ENCODE data around the gene CACNA2D3. TPM values are rescaled to one million over a fixed set of nuclear protein-coding genes. Genes with fewer than 3 reads are reported as not detected.

The CACNA2D3 gene
- total and polyA plus RNA-seq, 4 donors, result 0.72 to 2.4 (median 1.5) TPM

DNA sequence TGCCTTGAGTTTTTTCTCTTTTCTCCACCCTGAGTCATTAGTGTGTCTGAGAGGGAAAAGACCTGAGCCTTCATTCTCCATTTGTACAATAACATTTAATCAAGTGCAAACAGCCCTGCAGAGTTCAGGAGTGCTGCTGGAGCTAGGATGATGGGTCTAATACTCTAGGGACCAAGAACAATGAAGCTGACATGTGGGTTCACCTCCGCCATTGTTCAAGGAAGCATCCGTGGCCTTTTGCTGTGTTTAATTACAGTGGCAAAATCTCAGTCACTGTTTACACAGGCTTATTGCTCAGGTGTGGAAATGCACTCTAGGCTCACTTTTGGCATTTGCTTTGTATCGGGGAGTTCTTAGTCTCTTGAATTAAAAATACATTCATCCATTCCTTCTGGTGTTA is 545.9 kb downstream of the CACNA2D3 start:
- intact Hi-C loops (cut with DNase I), result no loop called here
- Histone ChIP-seq H3K27ac (ENCODE audit: low read depth in 1 of 2, low read length in 2 of 2) (no peak overlapping the region), H3K36me3 (ENCODE audit: control insufficient read depth in 1 of 2, insufficient read depth in 2 of 2, low read length in 1 of 2) (no peaks in the 10 kb centered on the region), H3K4me1 (ENCODE audit: control insufficient read depth in 1 of 2, insufficient read depth in 2 of 2, low read length in 2 of 2) (no peaks in the 10 kb centered on the region), H3K9me3 (ENCODE audit: control insufficient read depth, low read length) (no peaks in the 10 kb centered on the region), H3K4me3 (ENCODE audit: low read length in 2 of 2) (no peak overlapping the region), H3K27me3 (ENCODE audit: control insufficient read depth in 1 of 2, insufficient read depth in 2 of 2, low read length in 1 of 2) (no peaks in the 10 kb centered on the region)
- 94 to 95% methylated on average over 3 of the region's 3 CpGs for WGBS, 2 donors
- DNase-seq (no peak), ATAC-seq (ENCODE audit: low FRiP score) (no peak)

DNA sequence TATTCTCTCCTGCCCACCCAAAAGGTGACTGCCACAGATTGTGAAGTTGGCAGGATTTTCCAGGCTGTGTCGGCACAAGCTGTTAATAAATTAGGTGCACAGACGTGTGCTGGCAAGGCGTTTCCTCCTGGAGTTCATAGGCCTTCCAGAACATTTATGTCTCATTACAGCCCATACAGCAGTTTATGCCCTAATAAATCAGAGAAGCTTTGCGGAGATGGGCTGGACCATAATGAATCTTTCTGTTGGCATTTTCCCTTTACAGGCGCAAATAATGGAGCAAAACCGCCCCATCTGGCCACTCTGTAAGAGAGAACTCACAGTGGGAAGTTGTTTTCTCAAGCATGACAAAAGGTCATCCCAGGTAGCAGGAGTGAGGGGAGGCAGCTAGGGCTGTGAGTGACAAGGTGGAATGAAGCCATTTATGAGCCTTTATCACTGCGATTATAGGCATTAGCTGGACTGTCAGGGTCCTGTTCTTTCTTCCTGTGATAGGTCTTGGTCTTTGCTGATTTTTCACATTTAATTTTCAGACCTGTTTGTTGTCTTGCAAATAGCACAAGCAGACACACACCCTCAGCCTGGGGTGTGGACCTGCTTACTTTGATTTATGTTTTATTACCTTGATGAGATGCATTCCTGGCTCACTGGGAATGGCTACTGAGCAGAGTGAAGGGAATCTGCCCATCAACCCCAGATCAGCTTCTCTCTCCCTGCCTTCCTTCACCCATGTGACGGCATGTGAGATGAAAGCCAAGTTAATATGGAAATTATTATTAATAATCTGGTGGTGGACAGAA is 548.0 kb downstream of the CACNA2D3 start:
- intact Hi-C loops (cut with DNase I), result no loop called here
- WGBS, 2 donors, result 78 to 82% methylated on average over 8 of the region's 8 CpGs
- no peak for ATAC-seq (ENCODE audit: low FRiP score)

GRCh38 chr3:54671511-54671910 is 549.2 kb downstream of the CACNA2D3 start:
- no peaks in the 10 kb centered on the region for H3K4me1 ChIP-seq (ENCODE audit: control insufficient read depth in 1 of 2, insufficient read depth in 2 of 2, low read length in 2 of 2)
- ATAC-seq (ENCODE audit: low FRiP score) (no peak), DNase-seq (no peak)
- no peaks in the 10 kb centered on the region for H3K9me3 ChIP-seq (ENCODE audit: control insufficient read depth, low read length)
- no peak overlapping the region for H3K27ac ChIP-seq (ENCODE audit: low read depth in 1 of 2, low read length in 2 of 2)
- no peak overlapping the region for H3K4me3 ChIP-seq (ENCODE audit: low read length in 2 of 2)
- H3K27me3 ChIP-seq (ENCODE audit: control insufficient read depth in 1 of 2, insufficient read depth in 2 of 2, low read length in 1 of 2), result no peaks in the 10 kb centered on the region
- no peaks in the 10 kb centered on the region for H3K36me3 ChIP-seq (ENCODE audit: control insufficient read depth in 1 of 2, insufficient read depth in 2 of 2, low read length in 1 of 2)
- 50 to 59% methylated on average over 2 of the region's 2 CpGs for WGBS, 2 donors
- intact Hi-C loops (cut with DNase I), result no loop called here

More for the DNA sequence above, 548.0 kb downstream of the CACNA2D3 start:
- Histone ChIP-seq H3K27ac (ENCODE audit: low read depth in 1 of 2, low read length in 2 of 2) (no peak overlapping the region), H3K27me3 (ENCODE audit: control insufficient read depth in 1 of 2, insufficient read depth in 2 of 2, low read length in 1 of 2) (no peaks in the 10 kb centered on the region), H3K4me1 (ENCODE audit: control insufficient read depth in 1 of 2, insufficient read depth in 2 of 2, low read length in 2 of 2) (no peaks in the 10 kb centered on the region), H3K9me3 (ENCODE audit: control insufficient read depth, low read length) (no peaks in the 10 kb centered on the region), H3K4me3 (ENCODE audit: low read length in 2 of 2) (no peak overlapping the region), H3K36me3 (ENCODE audit: control insufficient read depth in 1 of 2, insufficient read depth in 2 of 2, low read length in 1 of 2) (no peaks in the 10 kb centered on the region)
- DNase-seq, result no peak

DNA sequence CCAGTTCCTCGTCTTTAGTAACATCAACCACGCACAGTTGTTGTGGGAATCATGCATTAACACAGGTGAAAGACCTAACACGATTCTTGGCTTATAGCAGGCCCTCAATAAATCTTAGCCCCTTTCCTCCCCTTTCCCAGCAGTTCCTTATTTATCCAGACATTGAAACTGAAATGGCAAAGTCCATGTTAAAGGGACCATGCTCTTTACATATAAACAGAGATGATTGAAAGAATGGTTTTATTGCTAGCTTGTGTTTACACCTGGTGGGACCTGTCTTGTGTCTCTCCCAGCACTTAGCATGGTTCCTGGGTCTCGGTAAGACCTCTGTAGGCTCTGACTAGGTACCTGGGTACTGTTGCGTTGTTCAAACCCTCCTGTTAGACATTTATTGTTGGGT is 553.7 kb downstream of the CACNA2D3 start:
- Histone ChIP-seq H3K27me3 (ENCODE audit: control insufficient read depth in 1 of 2, insufficient read depth in 2 of 2, low read length in 1 of 2) (no peaks in the 10 kb centered on the region), H3K4me3 (ENCODE audit: low read length in 2 of 2) (no peak overlapping the region), H3K27ac (ENCODE audit: low read depth in 1 of 2, low read length in 2 of 2) (no peak overlapping the region), H3K9me3 (ENCODE audit: control insufficient read depth, low read length) (no peaks in the 10 kb centered on the region), H3K4me1 (ENCODE audit: control insufficient read depth in 1 of 2, insufficient read depth in 2 of 2, low read length in 2 of 2) (no peaks in the 10 kb centered on the region), H3K36me3 (ENCODE audit: control insufficient read depth in 1 of 2, insufficient read depth in 2 of 2, low read length in 1 of 2) (no peaks in the 10 kb centered on the region)
- ATAC-seq (ENCODE audit: low FRiP score), result no peak
- intact Hi-C loops (cut with DNase I), result no loop called here
- 87 to 88% methylated on average over 5 of the region's 5 CpGs for WGBS, 2 donors
- no peak for DNase-seq

GRCh38 chr3:54681706-54682105 is 559.4 kb downstream of the CACNA2D3 start:
- H3K36me3 ChIP-seq (ENCODE audit: control insufficient read depth in 1 of 2, insufficient read depth in 2 of 2, low read length in 1 of 2), result no peaks in the 10 kb centered on the region
- no peak overlapping the region for H3K27ac ChIP-seq (ENCODE audit: low read depth in 1 of 2, low read length in 2 of 2)
- H3K27me3 ChIP-seq (ENCODE audit: control insufficient read depth in 1 of 2, insufficient read depth in 2 of 2, low read length in 1 of 2), result no peaks in the 10 kb centered on the region
- H3K4me3 ChIP-seq (ENCODE audit: low read length in 2 of 2), result no peak overlapping the region
- WGBS, 2 donors, result 90 to 93% methylated on average over 6 of the region's 6 CpGs
- H3K9me3 ChIP-seq (ENCODE audit: control insufficient read depth, low read length), result no peaks in the 10 kb centered on the region
- ATAC-seq (ENCODE audit: low FRiP score) (no peak), DNase-seq (no peak)
- intact Hi-C loops (cut with DNase I), result no loop called here
- no peaks in the 10 kb centered on the region for H3K4me1 ChIP-seq (ENCODE audit: control insufficient read depth in 1 of 2, insufficient read depth in 2 of 2, low read length in 2 of 2)

GRCh38 chr3:54685213-54685612 is 562.9 kb downstream of the CACNA2D3 start:
- H3K27ac ChIP-seq (ENCODE audit: low read depth in 1 of 2, low read length in 2 of 2), result no peak overlapping the region
- H3K36me3 ChIP-seq (ENCODE audit: control insufficient read depth in 1 of 2, insufficient read depth in 2 of 2, low read length in 1 of 2), result no peaks in the 10 kb centered on the region
- WGBS, 2 donors, result 81 to 84% methylated on average over 2 of the region's 2 CpGs
- no peak for DNase-seq
- H3K4me1 ChIP-seq (ENCODE audit: control insufficient read depth in 1 of 2, insufficient read depth in 2 of 2, low read length in 2 of 2), result no peaks in the 10 kb centered on the region
- H3K9me3 ChIP-seq (ENCODE audit: control insufficient read depth, low read length), result no peaks in the 10 kb centered on the region
- no peaks in the 10 kb centered on the region for H3K27me3 ChIP-seq (ENCODE audit: control insufficient read depth in 1 of 2, insufficient read depth in 2 of 2, low read length in 1 of 2)
- H3K4me3 ChIP-seq (ENCODE audit: low read length in 2 of 2), result no peak overlapping the region
- no peak for ATAC-seq (ENCODE audit: low FRiP score)
- intact Hi-C loops (cut with DNase I), result no loop called here

- no peak for DNase-seq
- ATAC-seq (ENCODE audit: low FRiP score), result no peak
- Histone ChIP-seq H3K4me3 (ENCODE audit: low read length in 2 of 2) (no peak overlapping the region), H3K27me3 (ENCODE audit: control insufficient read depth in 1 of 2, insufficient read depth in 2 of 2, low read length in 1 of 2) (no peaks in the 10 kb centered on the region), H3K9me3 (ENCODE audit: control insufficient read depth, low read length) (no peaks in the 10 kb centered on the region), H3K4me1 (ENCODE audit: control insufficient read depth in 1 of 2, insufficient read depth in 2 of 2, low read length in 2 of 2) (no peaks in the 10 kb centered on the region), H3K36me3 (ENCODE audit: control insufficient read depth in 1 of 2, insufficient read depth in 2 of 2, low read length in 1 of 2) (no peaks in the 10 kb centered on the region), H3K27ac (ENCODE audit: low read depth in 1 of 2, low read length in 2 of 2) (no peak overlapping the region)
- WGBS, 2 donors, result 82 to 83% methylated on average over 2 of the region's 2 CpGs
- intact Hi-C loops (cut with DNase I), result no loop called here
Measured at GRCh38 chr3:54691289-54691771, 569.0 kb downstream of the CACNA2D3 start.

DNA sequence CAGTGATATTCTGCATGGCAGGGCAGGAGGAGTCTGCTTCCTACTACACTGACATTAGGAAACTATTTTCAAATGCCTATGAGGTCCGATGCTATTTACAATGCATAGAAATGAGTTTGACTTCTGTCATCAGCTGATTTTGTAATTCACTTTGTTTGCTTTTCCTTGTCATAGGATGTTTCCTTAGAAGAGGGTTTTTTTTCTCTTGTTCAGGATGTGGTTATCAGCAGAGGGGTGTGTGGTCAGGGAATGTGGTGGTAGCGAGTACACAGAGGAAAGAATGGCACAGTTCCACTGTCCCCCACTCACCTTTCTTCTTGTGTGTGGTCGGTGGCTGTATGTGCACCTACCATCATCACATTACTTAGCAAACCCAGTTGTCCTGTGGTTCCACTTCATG is 574.0 kb downstream of the CACNA2D3 start:
- no peaks in the 10 kb centered on the region for H3K27me3 ChIP-seq (ENCODE audit: control insufficient read depth in 1 of 2, insufficient read depth in 2 of 2, low read length in 1 of 2)
- no peak overlapping the region for H3K27ac ChIP-seq (ENCODE audit: low read depth in 1 of 2, low read length in 2 of 2)
- no peak overlapping the region for H3K4me3 ChIP-seq (ENCODE audit: low read length in 2 of 2)
- DNase-seq (no peak), ATAC-seq (ENCODE audit: low FRiP score) (no peak)
- intact Hi-C loops (cut with DNase I), result no loop called here
- 64 to 67% methylated on average over 3 of the region's 3 CpGs for WGBS, 2 donors
- H3K4me1 ChIP-seq (ENCODE audit: control insufficient read depth in 1 of 2, insufficient read depth in 2 of 2, low read length in 2 of 2), result no peaks in the 10 kb centered on the region
- H3K36me3 ChIP-seq (ENCODE audit: control insufficient read depth in 1 of 2, insufficient read depth in 2 of 2, low read length in 1 of 2), result no peaks in the 10 kb centered on the region
- H3K9me3 ChIP-seq (ENCODE audit: control insufficient read depth, low read length), result no peaks in the 10 kb centered on the region

DNA sequence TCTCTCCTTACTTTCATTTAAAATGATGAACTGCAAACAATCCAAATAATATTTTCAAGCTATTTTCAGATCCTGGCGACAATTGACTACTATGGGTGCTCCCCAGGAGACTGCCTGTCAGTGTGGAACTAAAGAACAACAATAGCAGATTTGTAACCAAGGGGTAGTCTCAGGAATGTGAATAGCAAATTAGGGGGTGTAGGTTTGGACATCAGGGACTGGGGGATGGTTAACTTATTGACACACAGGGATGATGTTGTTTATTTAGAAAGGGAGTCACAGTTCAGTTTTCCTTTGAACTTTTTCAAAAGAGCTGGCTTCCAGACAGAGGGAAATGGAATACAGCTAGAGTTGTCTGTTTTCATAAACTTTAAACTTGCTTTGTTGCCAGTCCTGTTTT is 575.7 kb downstream of the CACNA2D3 start:
- 46 to 53% methylated on average over 1 of the region's 1 CpG for WGBS, 2 donors

More for the DNA sequence above, 575.7 kb downstream of the CACNA2D3 start:
- no peaks in the 10 kb centered on the region for H3K27me3 ChIP-seq (ENCODE audit: control insufficient read depth in 1 of 2, insufficient read depth in 2 of 2, low read length in 1 of 2)
- H3K27ac ChIP-seq (ENCODE audit: low read depth in 1 of 2, low read length in 2 of 2), result no peak overlapping the region
- intact Hi-C loops (cut with DNase I), result no loop called here
- DNase-seq (no peak), ATAC-seq (ENCODE audit: low FRiP score) (no peak)
- H3K4me3 ChIP-seq (ENCODE audit: low read length in 2 of 2), result no peak overlapping the region
- H3K36me3 ChIP-seq (ENCODE audit: control insufficient read depth in 1 of 2, insufficient read depth in 2 of 2, low read length in 1 of 2), result no peaks in the 10 kb centered on the region
- no peaks in the 10 kb centered on the region for H3K9me3 ChIP-seq (ENCODE audit: control insufficient read depth, low read length)
- H3K4me1 ChIP-seq (ENCODE audit: control insufficient read depth in 1 of 2, insufficient read depth in 2 of 2, low read length in 2 of 2), result no peaks in the 10 kb centered on the region
